ENCODE data around the gene HCN4. TPM values are rescaled to one million over a fixed set of nuclear protein-coding genes. Genes with fewer than 3 reads are reported as not detected.

The HCN4 gene
- polyA plus RNA-seq, 1 donor from 2014 or later, result 4.0 TPM

- H3K27ac ChIP-seq (ENCODE audit: low read length), result no peak overlapping the region
- TF ChIP-seq EP300 (conservative IDR thresholded peaks at IDR 0.05; ENCODE audit: poor library complexity, severe bottlenecking), result no peak
- TF ChIP-seq POLR2AphosphoS5 (IDR thresholded peaks at IDR 0.05), result no peak
- no peak for TF ChIP-seq TAF1 (IDR thresholded peaks at IDR 0.05; ENCODE audit: low read depth)
- TF ChIP-seq REST (IDR thresholded peaks at IDR 0.05; ENCODE audit: borderline replicate concordance), result no peak
- TF ChIP-seq RAD21 (conservative IDR thresholded peaks at IDR 0.05), result no peak
- TF ChIP-seq MXI1 (conservative IDR thresholded peaks at IDR 0.05; ENCODE audit: poor library complexity, severe bottlenecking), result no peak
- TF ChIP-seq SMC3 (conservative IDR thresholded peaks at IDR 0.05; ENCODE audit: poor library complexity), result no peak
- no peak for TF ChIP-seq EZH2 (IDR thresholded peaks at IDR 0.05; ENCODE audit: borderline replicate concordance, insufficient read depth, low read length, poor library complexity, severe bottlenecking)
- no peak for TF ChIP-seq CTCF (IDR thresholded peaks at IDR 0.05; ENCODE audit: poor library complexity, severe bottlenecking)
- H3K79me2 ChIP-seq (replicated peaks; ENCODE audit: insufficient read depth, low read length), result no peaks in the 10 kb centered on the region
- no peaks in the 10 kb centered on the region for H3F3A ChIP-seq (ENCODE audit: insufficient read depth, low read length, poor library complexity, severe bottlenecking)
- H3K9me2 ChIP-seq (ENCODE audit: insufficient read depth, low read length), result no peaks in the 10 kb centered on the region
- no peaks in the 10 kb centered on the region for H3K9me3 ChIP-seq (ENCODE audit: low read length)
- H3K4me2 ChIP-seq (ENCODE audit: low read length), result no peak overlapping the region
- no peak overlapping the region for H3K4me3 ChIP-seq (ENCODE audit: low read length)
- no peaks in the 10 kb centered on the region for H3K27me3 ChIP-seq (ENCODE audit: insufficient read depth, low read depth, low read length)
- H3K36me3 ChIP-seq (ENCODE audit: insufficient read depth, low read length), result no peaks in the 10 kb centered on the region
- no peak overlapping the region for H2AFZ ChIP-seq (ENCODE audit: low read depth, low read length)
- no peaks in the 10 kb centered on the region for H4K20me1 ChIP-seq (ENCODE audit: insufficient read depth)
- H3K9ac ChIP-seq (ENCODE audit: low read length), result no peak overlapping the region
Measured at GRCh38 chr15:73335471-73335870, 33.3 kb downstream of the HCN4 start.

- no peaks in the 10 kb centered on the region for H3K27me3 ChIP-seq (ENCODE audit: insufficient read depth, low read depth, low read length)
- no peak overlapping the region for H3K4me2 ChIP-seq (ENCODE audit: low read length)
- no peak for TF ChIP-seq EZH2 (IDR thresholded peaks at IDR 0.05; ENCODE audit: borderline replicate concordance, insufficient read depth, low read length, poor library complexity, severe bottlenecking)
- TF ChIP-seq RAD21 (conservative IDR thresholded peaks at IDR 0.05), result no peak
- TF ChIP-seq SMC3 (conservative IDR thresholded peaks at IDR 0.05; ENCODE audit: poor library complexity), result no peak
- H3K9me2 ChIP-seq (ENCODE audit: insufficient read depth, low read length), result no peaks in the 10 kb centered on the region
- no peaks in the 10 kb centered on the region for H3K9me3 ChIP-seq (ENCODE audit: low read length)
- no peaks in the 10 kb centered on the region for H3K36me3 ChIP-seq (ENCODE audit: insufficient read depth, low read length)
- H3K27ac ChIP-seq (ENCODE audit: low read length), result no peak overlapping the region
- H2AFZ ChIP-seq (ENCODE audit: low read depth, low read length), result no peak overlapping the region
- no peaks in the 10 kb centered on the region for H3K79me2 ChIP-seq (replicated peaks; ENCODE audit: insufficient read depth, low read length)
- H3K9ac ChIP-seq (ENCODE audit: low read length), result no peak overlapping the region
- no peaks in the 10 kb centered on the region for H3F3A ChIP-seq (ENCODE audit: insufficient read depth, low read length, poor library complexity, severe bottlenecking)
- H4K20me1 ChIP-seq (ENCODE audit: insufficient read depth), result no peaks in the 10 kb centered on the region
- H3K4me3 ChIP-seq (ENCODE audit: low read length), result no peak overlapping the region
Measured at GRCh38 chr15:73335026-73335425, 33.7 kb downstream of the HCN4 start.

- Histone ChIP-seq H3K9ac (ENCODE audit: low read length) (no peak overlapping the region), H3K4me3 (ENCODE audit: low read length) (no peak overlapping the region), H3K9me2 (ENCODE audit: insufficient read depth, low read length) (no peaks in the 10 kb centered on the region), H3K27ac (ENCODE audit: low read length) (no peak overlapping the region), H3K36me3 (ENCODE audit: insufficient read depth, low read length) (no peaks in the 10 kb centered on the region), H3K4me2 (ENCODE audit: low read length) (no peak overlapping the region), H3K9me3 (ENCODE audit: low read length) (no peaks in the 10 kb centered on the region), H4K20me1 (ENCODE audit: insufficient read depth) (no peaks in the 10 kb centered on the region), H3K79me2 (replicated peaks; ENCODE audit: insufficient read depth, low read length) (no peaks in the 10 kb centered on the region), H2AFZ (ENCODE audit: low read depth, low read length) (no peak overlapping the region), H3F3A (ENCODE audit: insufficient read depth, low read length, poor library complexity, severe bottlenecking) (no peaks in the 10 kb centered on the region), H3K27me3 (ENCODE audit: insufficient read depth, low read depth, low read length) (no peaks in the 10 kb centered on the region)
- TF ChIP-seq RAD21 (conservative IDR thresholded peaks at IDR 0.05), result no peak
- TF ChIP-seq CTCF (IDR thresholded peaks at IDR 0.05; ENCODE audit: poor library complexity, severe bottlenecking), result no peak
- no peak for TF ChIP-seq MXI1 (conservative IDR thresholded peaks at IDR 0.05; ENCODE audit: poor library complexity, severe bottlenecking)
Measured at GRCh38 chr15:73334086-73334485, 34.7 kb downstream of the HCN4 start.

All from neural cell (in vitro differentiated cells).